Rectal smooth muscle tissue (tissue), 1 donor: ENCODE data around the gene SP5.
A peak's percentile ranks its signal among the peaks of the same experiment; 100 is the strongest.

ENCODE experiments used
- H3K27ac ChIP-seq: one replicate; pipeline ENCODE4 v1.7.0; 2013; ENCODE audit warnings: low read depth, low read length, inconsistent platforms
- H3K27me3 ChIP-seq: one replicate; pipeline ENCODE4 v1.7.0; 2013; ENCODE audit warnings: low read length; ENCODE audit not compliant: control insufficient read depth, insufficient read depth
- H3K36me3 ChIP-seq: one replicate; pipeline ENCODE4 v1.7.0; 2013; ENCODE audit warnings: low read length; ENCODE audit not compliant: control insufficient read depth, insufficient read depth
- H3K4me1 ChIP-seq: one replicate; pipeline ENCODE4 v1.7.0; 2013; ENCODE audit warnings: low read length; ENCODE audit not compliant: control insufficient read depth, insufficient read depth
- H3K4me3 ChIP-seq: one replicate; pipeline ENCODE4 v1.7.0; 2013; ENCODE audit warnings: low read length
- H3K9ac ChIP-seq: one replicate; pipeline ENCODE4 v1.7.0; 2013; ENCODE audit warnings: low read length

The SP5 gene

DNA sequence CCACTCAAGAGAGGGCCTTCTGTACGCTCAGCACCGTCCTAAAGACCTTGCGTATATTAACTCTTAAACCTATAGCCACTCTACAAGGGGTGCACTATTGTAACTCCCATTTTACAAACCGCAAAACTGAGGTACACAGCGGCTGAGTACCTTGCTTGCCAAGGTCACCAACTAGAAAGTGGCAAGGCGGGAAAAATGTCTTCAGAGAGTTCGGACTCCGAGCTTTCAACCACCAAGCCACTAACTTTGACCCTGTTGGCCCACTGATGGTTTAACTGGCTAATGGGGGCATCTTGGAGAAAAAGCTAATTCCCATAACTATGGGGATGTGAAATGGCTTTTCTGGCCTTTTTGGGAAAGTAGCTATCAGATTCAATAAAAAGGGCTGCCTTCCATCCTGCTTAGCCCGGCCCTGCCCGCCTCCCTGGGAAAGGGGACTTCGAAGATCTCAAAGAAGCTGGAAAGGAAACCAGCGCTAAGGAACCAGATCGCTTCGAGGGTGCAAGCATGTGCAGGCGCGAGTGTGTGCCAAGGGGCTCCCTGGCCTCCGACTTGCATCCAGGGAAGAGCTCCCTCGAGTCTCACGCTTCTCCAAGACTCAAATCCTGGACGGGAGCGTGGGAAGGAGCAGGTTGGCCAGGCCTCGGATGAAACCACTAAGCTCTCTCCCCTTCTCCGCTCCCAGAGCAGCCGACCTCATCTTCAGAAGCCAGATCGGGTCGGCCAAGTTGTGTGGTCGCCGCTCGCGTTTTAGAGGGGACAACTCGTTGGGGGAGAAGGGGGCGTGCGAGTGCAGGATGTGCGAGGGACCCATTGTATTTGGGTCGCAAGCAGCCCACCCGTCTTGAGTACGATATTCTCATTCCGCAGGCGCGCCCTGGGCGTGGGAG is 2.2 kb upstream of the SP5 start:
- Histone ChIP-seq H3K4me3 (peak overlapping the region; percentile 62), H3K9ac (no peak overlapping the region), H3K36me3 (no peaks in the 10 kb centered on the region), H3K27me3 (peaks cover 28% of the 10 kb centered on the region), H3K27ac (no peak overlapping the region), H3K4me1 (peaks cover 3% of the 10 kb centered on the region)

DNA sequence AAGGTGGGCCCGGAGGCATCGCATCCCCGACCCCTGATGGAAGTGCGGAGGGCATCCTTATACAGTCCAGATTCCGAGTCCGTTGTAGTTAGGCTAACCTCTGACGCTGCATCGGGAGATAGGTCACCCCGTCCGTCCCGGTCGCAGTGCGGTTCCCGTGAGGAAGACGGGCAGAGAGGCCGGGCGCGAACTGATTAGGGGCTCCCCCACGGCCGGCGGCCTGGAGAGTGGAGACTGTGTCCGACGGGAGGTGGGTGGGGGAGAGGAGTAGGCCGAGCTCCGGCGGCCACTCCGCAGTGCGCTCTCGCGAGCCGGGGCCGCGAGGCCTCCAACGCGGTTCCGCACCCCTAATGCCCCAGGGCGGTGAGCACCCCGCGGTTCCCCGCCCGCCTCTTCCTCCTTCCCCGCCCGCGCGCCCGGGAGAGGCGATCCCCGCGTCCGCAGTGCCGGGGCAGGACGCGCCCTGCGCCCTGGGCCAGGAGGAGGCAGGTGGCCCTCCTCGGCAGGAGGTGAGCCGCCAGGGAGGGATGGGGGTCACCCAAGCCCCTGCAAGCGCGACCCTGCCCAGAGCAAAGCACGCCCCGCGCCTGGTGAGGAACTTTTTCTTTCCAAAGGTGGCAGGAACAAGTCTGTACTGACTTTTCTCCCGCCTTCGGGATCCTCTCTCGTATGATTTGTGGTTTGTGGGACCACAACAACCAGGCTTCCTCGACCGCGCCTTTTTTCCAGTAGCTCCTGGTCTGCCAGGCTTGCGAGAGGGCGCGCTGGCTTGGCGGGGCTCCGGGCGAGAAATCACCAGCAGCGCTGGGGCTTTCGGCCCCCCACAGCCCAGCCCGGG is 1.4 kb upstream of the SP5 start:
- H3K9ac ChIP-seq: no peak overlapping the region
- no peaks in the 10 kb centered on the region for H3K36me3 ChIP-seq
- peak overlapping the region; percentile 62 for H3K4me3 ChIP-seq
- peaks cover 3% of the 10 kb centered on the region for H3K4me1 ChIP-seq
- no peak overlapping the region for H3K27ac ChIP-seq
- H3K27me3 ChIP-seq: peaks cover 26% of the 10 kb centered on the region

- Histone ChIP-seq H3K4me1 (peaks cover 3% of the 10 kb centered on the region), H3K36me3 (no peaks in the 10 kb centered on the region), H3K27ac (no peak overlapping the region), H3K9ac (no peak overlapping the region), H3K27me3 (peaks cover 26% of the 10 kb centered on the region), H3K4me3 (peak overlapping the region; percentile 62)
Observed at GRCh38 chr2:170714381-170715061, 616 bp upstream of the SP5 start.

DNA sequence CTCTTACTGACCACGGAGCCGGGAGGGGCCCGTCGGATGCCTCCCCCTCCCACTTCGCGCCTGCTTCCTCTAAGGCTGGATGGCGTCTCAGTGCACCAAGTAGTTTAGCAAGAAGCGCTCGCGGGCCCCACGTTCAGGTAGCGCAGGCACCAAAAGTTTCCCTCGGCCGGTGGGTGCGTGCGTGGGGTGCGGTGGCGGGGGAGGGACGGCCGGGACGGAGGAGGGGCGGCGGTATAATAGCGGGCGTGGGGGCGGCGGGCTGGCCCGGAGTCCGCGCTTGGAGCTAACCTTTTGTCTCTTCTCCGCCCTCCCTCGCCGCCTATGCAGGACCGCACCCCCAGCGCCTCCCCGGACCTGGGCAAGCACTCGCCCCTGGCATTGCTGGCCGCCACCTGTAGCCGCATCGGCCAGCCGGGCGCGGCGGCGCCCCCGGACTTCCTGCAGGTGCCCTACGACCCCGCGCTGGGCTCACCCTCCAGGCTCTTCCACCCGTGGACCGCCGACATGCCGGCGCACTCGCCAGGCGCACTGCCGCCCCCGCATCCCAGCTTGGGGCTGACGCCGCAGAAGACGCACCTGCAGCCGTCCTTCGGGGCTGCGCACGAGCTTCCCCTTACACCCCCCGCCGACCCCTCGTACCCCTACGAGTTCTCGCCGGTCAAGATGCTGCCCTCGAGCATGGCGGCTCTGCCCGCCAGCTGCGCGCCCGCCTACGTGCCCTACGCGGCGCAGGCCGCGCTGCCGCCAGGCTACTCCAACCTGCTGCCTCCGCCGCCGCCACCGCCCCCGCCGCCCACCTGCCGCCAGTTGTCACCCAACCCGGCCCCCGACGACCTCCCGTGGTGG is 1.0 kb downstream of the SP5 start:
- Histone ChIP-seq H3K4me1 (peaks cover 3% of the 10 kb centered on the region), H3K36me3 (no peaks in the 10 kb centered on the region), H3K9ac (no peak overlapping the region), H3K27ac (no peak overlapping the region), H3K27me3 (peaks cover 26% of the 10 kb centered on the region), H3K4me3 (peak overlapping the region; percentile 62)

DNA sequence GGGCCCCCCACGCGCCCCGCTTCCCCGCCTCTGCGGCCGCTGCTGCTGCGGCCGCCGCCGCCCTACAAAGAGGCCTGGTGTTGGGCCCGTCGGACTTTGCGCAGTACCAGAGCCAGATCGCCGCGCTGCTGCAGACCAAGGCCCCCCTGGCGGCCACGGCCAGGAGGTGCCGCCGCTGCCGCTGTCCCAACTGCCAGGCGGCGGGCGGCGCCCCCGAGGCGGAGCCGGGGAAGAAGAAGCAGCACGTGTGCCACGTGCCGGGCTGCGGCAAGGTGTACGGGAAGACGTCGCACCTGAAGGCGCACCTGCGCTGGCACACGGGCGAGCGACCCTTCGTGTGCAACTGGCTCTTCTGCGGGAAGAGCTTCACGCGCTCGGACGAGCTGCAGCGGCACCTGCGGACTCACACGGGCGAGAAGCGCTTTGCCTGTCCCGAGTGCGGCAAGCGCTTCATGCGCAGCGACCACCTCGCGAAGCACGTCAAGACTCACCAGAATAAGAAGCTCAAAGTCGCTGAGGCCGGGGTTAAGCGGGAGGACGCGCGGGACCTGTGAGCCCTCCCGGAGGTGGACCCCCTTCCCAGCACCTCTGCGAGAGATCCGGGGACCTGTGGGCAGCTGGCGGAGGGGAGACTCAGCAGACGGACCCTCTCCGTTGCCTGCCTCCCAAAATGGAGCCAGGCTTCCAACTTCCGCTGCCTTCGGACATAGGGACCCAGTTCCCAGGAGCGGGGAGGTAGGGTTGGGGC is 1.9 kb downstream of the SP5 start:
- Histone ChIP-seq H3K36me3 (no peaks in the 10 kb centered on the region), H3K4me1 (peaks cover 3% of the 10 kb centered on the region), H3K27ac (no peak overlapping the region), H3K4me3 (peak overlapping the region; percentile 57), H3K9ac (no peak overlapping the region), H3K27me3 (peaks cover 26% of the 10 kb centered on the region)

GRCh38 chr2:170717599-170717963 is 2.4 kb downstream of the SP5 start:
- no peak overlapping the region for H3K27ac ChIP-seq
- H3K9ac ChIP-seq: no peak overlapping the region
- H3K4me1 ChIP-seq: peaks cover 3% of the 10 kb centered on the region
- no peaks in the 10 kb centered on the region for H3K36me3 ChIP-seq
- peaks cover 25% of the 10 kb centered on the region for H3K27me3 ChIP-seq
- peak overlapping the region; percentile 57 for H3K4me3 ChIP-seq

- Histone ChIP-seq H3K4me3 (no peak overlapping the region), H3K27ac (no peak overlapping the region), H3K27me3 (peaks cover 20% of the 10 kb centered on the region), H3K4me1 (peaks cover 3% of the 10 kb centered on the region), H3K36me3 (no peaks in the 10 kb centered on the region), H3K9ac (no peak overlapping the region)
Observed at GRCh38 chr2:170717991-170718589, 3.0 kb downstream of the SP5 start.

- H3K27ac ChIP-seq: no peak overlapping the region
- H3K4me3 ChIP-seq: no peak overlapping the region
- H3K9ac ChIP-seq: no peak overlapping the region
- peaks cover 3% of the 10 kb centered on the region for H3K4me1 ChIP-seq
- no peaks in the 10 kb centered on the region for H3K36me3 ChIP-seq
- peaks cover 8% of the 10 kb centered on the region for H3K27me3 ChIP-seq
Observed at GRCh38 chr2:170719810-170720209, 4.7 kb downstream of the SP5 start.

GRCh38 chr2:170721678-170722077 is 6.5 kb downstream of the SP5 start:
- Histone ChIP-seq H3K4me1 (peaks cover 3% of the 10 kb centered on the region), H3K9ac (no peak overlapping the region), H3K4me3 (no peak overlapping the region), H3K27ac (no peak overlapping the region), H3K27me3 (peaks cover 7% of the 10 kb centered on the region), H3K36me3 (no peaks in the 10 kb centered on the region)

DNA sequence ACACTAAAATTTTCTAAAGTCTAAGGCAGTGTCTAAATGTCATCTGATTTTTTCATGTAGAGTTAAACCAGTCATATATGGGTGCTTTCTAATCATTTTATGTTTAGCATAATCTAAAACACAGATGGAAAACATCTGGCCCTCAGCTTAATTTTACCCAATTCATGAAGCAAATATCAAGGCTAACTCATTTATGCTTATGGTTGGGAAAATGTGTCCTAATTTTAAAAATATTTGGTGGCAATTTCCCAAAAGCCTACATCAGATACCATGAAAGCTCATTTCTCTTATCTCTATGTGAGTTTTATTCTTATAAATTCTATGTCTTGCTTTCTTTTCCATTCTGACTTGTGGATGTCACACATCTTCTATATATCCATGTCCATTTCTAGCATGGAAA is 7.2 kb downstream of the SP5 start:
- Histone ChIP-seq H3K9ac (no peak overlapping the region), H3K4me1 (no peaks in the 10 kb centered on the region), H3K27ac (no peak overlapping the region), H3K36me3 (no peaks in the 10 kb centered on the region), H3K27me3 (peaks cover 2% of the 10 kb centered on the region), H3K4me3 (no peak overlapping the region)

- Histone ChIP-seq H3K36me3 (no peaks in the 10 kb centered on the region), H3K4me3 (no peak overlapping the region), H3K27ac (no peak overlapping the region), H3K4me1 (no peaks in the 10 kb centered on the region), H3K9ac (no peak overlapping the region), H3K27me3 (no peaks in the 10 kb centered on the region)
Observed at GRCh38 chr2:170723446-170723958, 8.4 kb downstream of the SP5 start.
